ENCODE measurements around the gene GUCY1A2.
"Not testable (repeated sequence)": the region's sequence is repeated elsewhere in the genome, so short reads cannot be mapped to it uniquely, and the experiment has no call there.

GUCY1A2 gene

DNA sequence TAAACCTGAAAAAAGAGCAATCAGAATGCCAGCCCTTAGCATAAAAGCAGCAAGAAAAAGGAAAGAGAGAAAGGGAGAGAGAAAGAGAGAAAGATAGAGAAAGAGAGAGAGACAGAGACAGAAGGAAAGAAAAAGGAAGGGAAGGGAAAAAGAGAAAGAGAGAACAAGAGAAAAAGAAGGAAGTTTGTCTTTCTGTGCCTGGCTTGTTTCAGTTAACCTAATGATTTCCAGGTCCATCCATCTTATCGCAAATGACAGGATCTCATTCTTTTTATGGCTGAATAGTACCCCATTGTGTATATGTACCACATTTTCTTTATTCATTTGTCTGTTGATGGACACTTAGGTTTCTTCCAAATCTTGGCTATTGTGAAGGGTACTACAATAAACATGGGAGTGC, 230.8 kb downstream of the GUCY1A2 start:
- Histone ChIP-seq H3K9ac (ENCODE audit: low read length) (no peak overlapping the region), H3K4me2 (ENCODE audit: low read length) (no peak overlapping the region), H3K14ac (ENCODE audit: low read length) (no peak overlapping the region), H3K4ac (ENCODE audit: low read depth, low read length) (no peak overlapping the region), H4K12ac (ENCODE audit: low read depth, low read length) (no peak overlapping the region), H2BK5ac (ENCODE audit: low read depth, low read length, poor library complexity) (no peak overlapping the region), H3K79me2 (ENCODE audit: control insufficient read depth, insufficient read depth, low read length, poor library complexity) (no peaks in the 10 kb centered on the region), H2BK12ac (ENCODE audit: low read length) (no peak overlapping the region), H2BK120ac (ENCODE audit: insufficient read depth, low read length, poor library complexity) (no peak overlapping the region), H4K91ac (ENCODE audit: low read depth, low read length) (no peak overlapping the region), H2AK5ac (ENCODE audit: low read length) (no peak overlapping the region), H2AFZ (ENCODE audit: insufficient read depth, low read length, poor library complexity) (no peak overlapping the region), H3K4me3 (ENCODE audit: low read depth, low read length) (no peak overlapping the region), H3K27me3 (ENCODE audit: insufficient read depth, low read length) (no peaks in the 10 kb centered on the region), H3K27ac (ENCODE audit: low read depth, low read length) (no peak overlapping the region), H3K18ac (ENCODE audit: low read length) (no peak overlapping the region), H3K79me1 (ENCODE audit: low read length) (no peaks in the 10 kb centered on the region), H3K23ac (ENCODE audit: low read length) (no peak overlapping the region), H4K8ac (ENCODE audit: low read depth, low read length) (no peak overlapping the region), H3K9me3 (ENCODE audit: insufficient read depth, low read depth, low read length) (no peaks in the 10 kb centered on the region), H3K36me3 (ENCODE audit: control insufficient read depth in 1 of 2, insufficient read depth in 2 of 2, low read length in 2 of 2) (no peaks in the 10 kb centered on the region), H3K4me1 (ENCODE audit: control insufficient read depth in 1 of 2, insufficient read depth in 2 of 2, low read length in 2 of 2) (no peaks in the 10 kb centered on the region)
- no peak for DNase-seq
- WGBS (ENCODE audit: extremely low coverage, insufficient coverage, insufficient read length) = no CpG with 5 or more reads among the region's 1 CpG

DNA sequence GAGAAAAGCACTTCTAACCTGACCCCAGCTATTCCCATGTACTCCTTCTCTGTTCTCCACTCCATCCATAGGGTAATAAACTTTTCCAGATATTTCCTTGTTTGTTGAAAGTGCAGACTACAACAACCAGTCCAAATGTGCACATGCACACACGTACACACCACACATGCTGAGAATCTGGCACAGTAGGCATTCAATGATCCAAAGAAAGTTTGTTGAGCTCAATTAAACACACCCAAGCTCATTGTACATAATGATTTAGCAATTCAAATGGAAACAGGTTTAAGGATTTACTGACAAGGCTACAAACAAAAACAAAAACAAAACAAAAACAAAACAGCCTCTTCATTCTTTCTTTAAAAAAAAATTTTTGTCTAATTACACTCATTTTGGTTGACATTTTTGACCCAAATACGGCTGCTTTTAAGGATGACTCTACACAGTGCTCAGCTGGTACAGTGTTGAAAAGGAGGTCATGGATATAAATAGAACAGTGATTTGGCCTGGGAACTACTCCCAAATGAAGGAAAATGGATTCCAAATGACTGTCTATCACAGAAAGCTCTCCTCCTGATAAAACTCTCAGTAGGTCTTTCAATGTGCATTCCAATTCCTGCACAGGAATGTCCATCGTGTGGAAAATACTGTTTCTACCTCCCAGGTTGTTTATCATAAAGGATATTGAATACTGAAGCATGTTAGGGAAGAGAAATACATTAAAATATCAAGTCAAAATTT, 232.2 kb downstream of the GUCY1A2 start:
- no peak overlapping the region for H3K4me2 ChIP-seq (ENCODE audit: low read length)
- H2AFZ ChIP-seq (ENCODE audit: insufficient read depth, low read length, poor library complexity) = no peak overlapping the region
- no peak overlapping the region for H4K8ac ChIP-seq (ENCODE audit: low read depth, low read length)
- H2AK5ac ChIP-seq (ENCODE audit: low read length) = no peak overlapping the region
- no peaks in the 10 kb centered on the region for H3K36me3 ChIP-seq (ENCODE audit: control insufficient read depth in 1 of 2, insufficient read depth in 2 of 2, low read length in 2 of 2)
- no peak overlapping the region for H4K12ac ChIP-seq (ENCODE audit: low read depth, low read length)
- H4K91ac ChIP-seq (ENCODE audit: low read depth, low read length) = no peak overlapping the region
- H2BK12ac ChIP-seq (ENCODE audit: low read length) = no peak overlapping the region
- H3K4me1 ChIP-seq (ENCODE audit: control insufficient read depth in 1 of 2, insufficient read depth in 2 of 2, low read length in 2 of 2) = no peaks in the 10 kb centered on the region
- no peak overlapping the region for H2BK5ac ChIP-seq (ENCODE audit: low read depth, low read length, poor library complexity)
- no peaks in the 10 kb centered on the region for H3K27me3 ChIP-seq (ENCODE audit: insufficient read depth, low read length)
- DNase-seq = no peak
- no peak overlapping the region for H3K4me3 ChIP-seq (ENCODE audit: low read depth, low read length)
- no peak overlapping the region for H3K14ac ChIP-seq (ENCODE audit: low read length)
- H3K9ac ChIP-seq (ENCODE audit: low read length) = no peak overlapping the region
- no peaks in the 10 kb centered on the region for H3K79me1 ChIP-seq (ENCODE audit: low read length)
- H3K4ac ChIP-seq (ENCODE audit: low read depth, low read length) = no peak overlapping the region
- H3K79me2 ChIP-seq (ENCODE audit: control insufficient read depth, insufficient read depth, low read length, poor library complexity) = no peaks in the 10 kb centered on the region
- no peak overlapping the region for H3K27ac ChIP-seq (ENCODE audit: low read depth, low read length)
- H3K9me3 ChIP-seq (ENCODE audit: insufficient read depth, low read depth, low read length) = no peaks in the 10 kb centered on the region
- no peak overlapping the region for H2BK120ac ChIP-seq (ENCODE audit: insufficient read depth, low read length, poor library complexity)
- no CpG with 5 or more reads among the region's 3 CpGs for WGBS (ENCODE audit: extremely low coverage, insufficient coverage, insufficient read length)
- no peak overlapping the region for H3K23ac ChIP-seq (ENCODE audit: low read length)
- H3K18ac ChIP-seq (ENCODE audit: low read length) = no peak overlapping the region

DNA sequence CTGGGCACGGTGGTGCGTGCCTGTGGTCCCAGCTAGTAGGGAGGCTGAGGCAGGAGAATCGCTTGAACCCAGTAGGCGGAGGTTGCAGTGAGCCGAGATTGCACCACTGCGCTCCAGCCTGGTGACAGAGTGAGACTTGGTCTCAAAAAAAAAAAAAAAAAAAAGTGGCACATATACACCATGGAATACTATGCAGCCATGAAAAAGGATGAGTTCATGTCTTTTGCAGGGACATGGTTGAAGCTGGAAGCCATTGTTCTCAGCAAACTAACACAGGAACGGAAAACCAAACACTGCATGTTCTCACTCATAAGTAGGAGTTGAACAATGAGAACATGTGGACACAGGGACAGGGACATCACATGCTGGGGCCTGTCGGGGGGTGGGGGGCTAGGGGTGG, 241.0 kb downstream of the GUCY1A2 start:
- H3K23ac ChIP-seq (ENCODE audit: low read length); H3K4ac ChIP-seq (ENCODE audit: low read depth, low read length); H2BK120ac ChIP-seq (ENCODE audit: insufficient read depth, low read length, poor library complexity); H3K18ac ChIP-seq (ENCODE audit: low read length); H2BK5ac ChIP-seq (ENCODE audit: low read depth, low read length, poor library complexity); H3K36me3 ChIP-seq (ENCODE audit: control insufficient read depth in 1 of 2, insufficient read depth in 2 of 2, low read length in 2 of 2); H3K4me1 ChIP-seq (ENCODE audit: control insufficient read depth in 1 of 2, insufficient read depth in 2 of 2, low read length in 2 of 2); H4K12ac ChIP-seq (ENCODE audit: low read depth, low read length); H2AFZ ChIP-seq (ENCODE audit: insufficient read depth, low read length, poor library complexity); H3K79me1 ChIP-seq (ENCODE audit: low read length); H3K4me3 ChIP-seq (ENCODE audit: low read depth, low read length); H3K27ac ChIP-seq (ENCODE audit: low read depth, low read length); H3K9ac ChIP-seq (ENCODE audit: low read length); H4K8ac ChIP-seq (ENCODE audit: low read depth, low read length); H3K79me2 ChIP-seq (ENCODE audit: control insufficient read depth, insufficient read depth, low read length, poor library complexity); H4K91ac ChIP-seq (ENCODE audit: low read depth, low read length); DNase-seq; H3K4me2 ChIP-seq (ENCODE audit: low read length); H3K9me3 ChIP-seq (ENCODE audit: insufficient read depth, low read depth, low read length); H3K27me3 ChIP-seq (ENCODE audit: insufficient read depth, low read length); H2BK12ac ChIP-seq (ENCODE audit: low read length); H2AK5ac ChIP-seq (ENCODE audit: low read length); H3K14ac ChIP-seq (ENCODE audit: low read length): not testable (repeated sequence)
- WGBS (ENCODE audit: extremely low coverage, insufficient coverage, insufficient read length) = no CpG with 5 or more reads among the region's 8 CpGs

DNA sequence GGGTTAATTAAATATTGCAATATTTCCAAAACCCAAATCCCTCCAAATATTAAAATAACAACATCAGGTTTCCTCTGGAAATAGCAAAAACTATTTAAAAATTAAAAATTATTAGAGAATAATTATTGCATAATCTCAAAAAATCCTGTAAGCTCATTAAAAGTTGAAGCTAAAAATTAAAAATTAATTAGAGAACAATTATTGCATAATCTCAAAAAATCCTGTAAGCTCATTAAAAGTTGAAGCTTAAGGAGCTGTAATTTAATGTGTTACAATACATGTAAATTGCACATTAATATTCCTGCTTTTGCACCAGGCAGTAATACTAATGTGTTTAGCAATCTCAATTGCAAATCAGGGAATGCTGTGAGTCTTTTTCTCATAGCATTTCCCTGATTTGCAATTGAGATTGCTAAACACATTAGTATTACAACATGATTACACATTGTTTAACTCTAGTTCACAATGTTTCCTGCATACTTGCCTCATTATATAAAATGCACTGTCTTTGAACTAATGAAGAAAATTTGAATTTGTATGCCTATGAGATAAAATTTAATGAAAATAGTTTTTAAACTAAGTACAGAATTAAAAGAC, 247.7 kb downstream of the GUCY1A2 start:
- Histone ChIP-seq H3K9ac (ENCODE audit: low read length) (no peak overlapping the region), H3K79me2 (ENCODE audit: control insufficient read depth, insufficient read depth, low read length, poor library complexity) (no peaks in the 10 kb centered on the region), H3K27ac (ENCODE audit: low read depth, low read length) (no peak overlapping the region), H4K12ac (ENCODE audit: low read depth, low read length) (no peak overlapping the region), H3K4ac (ENCODE audit: low read depth, low read length) (no peak overlapping the region), H2BK120ac (ENCODE audit: insufficient read depth, low read length, poor library complexity) (no peak overlapping the region), H3K79me1 (ENCODE audit: low read length) (no peaks in the 10 kb centered on the region), H2BK5ac (ENCODE audit: low read depth, low read length, poor library complexity) (no peak overlapping the region), H2BK12ac (ENCODE audit: low read length) (no peak overlapping the region), H3K23ac (ENCODE audit: low read length) (no peak overlapping the region), H2AFZ (ENCODE audit: insufficient read depth, low read length, poor library complexity) (no peak overlapping the region), H3K9me3 (ENCODE audit: insufficient read depth, low read depth, low read length) (no peaks in the 10 kb centered on the region), H3K14ac (ENCODE audit: low read length) (no peak overlapping the region), H3K36me3 (ENCODE audit: control insufficient read depth in 1 of 2, insufficient read depth in 2 of 2, low read length in 2 of 2) (no peaks in the 10 kb centered on the region), H3K27me3 (ENCODE audit: insufficient read depth, low read length) (no peaks in the 10 kb centered on the region), H3K4me1 (ENCODE audit: control insufficient read depth in 1 of 2, insufficient read depth in 2 of 2, low read length in 2 of 2) (no peaks in the 10 kb centered on the region), H3K4me3 (ENCODE audit: low read depth, low read length) (no peak overlapping the region), H4K91ac (ENCODE audit: low read depth, low read length) (no peak overlapping the region), H4K8ac (ENCODE audit: low read depth, low read length) (no peak overlapping the region), H2AK5ac (ENCODE audit: low read length) (no peak overlapping the region), H3K4me2 (ENCODE audit: low read length) (no peak overlapping the region), H3K18ac (ENCODE audit: low read length) (no peak overlapping the region)
- peak in 1 of 2 donors; percentile 53 for DNase-seq
